ENCODE measurements around the gene CELF1.

DNA sequence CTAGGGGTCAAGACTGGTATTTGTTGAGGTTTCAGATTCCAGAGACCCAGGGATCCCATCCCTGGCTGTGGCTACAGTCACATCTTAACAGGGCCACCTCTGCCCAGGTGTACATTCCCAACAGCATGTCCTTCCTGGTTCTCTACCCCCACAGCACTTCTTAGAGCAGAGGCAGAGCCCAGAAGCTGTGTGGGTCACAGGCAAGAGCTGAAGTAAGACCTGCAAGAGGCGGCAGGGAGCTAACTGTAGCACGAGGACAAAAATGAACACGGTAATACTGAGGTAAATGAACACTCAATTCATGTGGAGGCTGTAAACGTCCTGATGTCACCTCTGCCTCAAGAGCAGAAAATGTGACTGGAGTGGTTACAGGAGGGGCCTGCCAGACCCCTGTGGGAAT lies 82.3 kb downstream of the CELF1 start:
- no peak for TF ChIP-seq CTCF (IDR thresholded peaks at IDR 0.05)
- no peak for TF ChIP-seq POLR2A (IDR thresholded peaks at IDR 0.05)
